Panc1 (cell line): Measurements from ENCODE around the gene MKLN1.

Experiments
- CTCF ChIP-seq: fragments of 450-650 bp; IDR thresholded peaks from 2 replicates; pipeline ENCODE4 v1.5.1; 2017; ENCODE audit warnings: mild to moderate bottlenecking
- POLR2AphosphoS5 ChIP-seq: IDR thresholded peaks from 2 replicates; pipeline ENCODE4 v1.6.1; 2012; ENCODE audit warnings: mild to moderate bottlenecking, low read depth, low read length, moderate library complexity
- REST ChIP-seq, 2 experiments: IDR thresholded peaks; 2 replicates each; pipeline ENCODE4 v1.6.1; 2011 to 2012; ENCODE audit warnings: low read depth in 2 of 2, control low read depth in 1 of 2, low read length in 1 of 2, mild to moderate bottlenecking in 1 of 2, moderate library complexity in 1 of 2; ENCODE audit not compliant: insufficient read depth in 1 of 2

GRCh38 chr7:131530137-131530536 is 202.5 kb downstream of the MKLN1 start:
- TF ChIP-seq POLR2AphosphoS5 (no peak), CTCF (no peak), REST (IDR thresholded peaks at IDR 0.05; ENCODE audit: insufficient read depth in 1 of 2, low read depth in 2 of 2, low read length in 1 of 2) (no peak)
